ENCODE data around the gene GALNT4. TPM values are rescaled to one million over a fixed set of nuclear protein-coding genes. Genes with fewer than 3 reads are reported as not detected.

GALNT4 gene
- polyA plus RNA-seq, 1 experiment: 7.3 TPM

DNA sequence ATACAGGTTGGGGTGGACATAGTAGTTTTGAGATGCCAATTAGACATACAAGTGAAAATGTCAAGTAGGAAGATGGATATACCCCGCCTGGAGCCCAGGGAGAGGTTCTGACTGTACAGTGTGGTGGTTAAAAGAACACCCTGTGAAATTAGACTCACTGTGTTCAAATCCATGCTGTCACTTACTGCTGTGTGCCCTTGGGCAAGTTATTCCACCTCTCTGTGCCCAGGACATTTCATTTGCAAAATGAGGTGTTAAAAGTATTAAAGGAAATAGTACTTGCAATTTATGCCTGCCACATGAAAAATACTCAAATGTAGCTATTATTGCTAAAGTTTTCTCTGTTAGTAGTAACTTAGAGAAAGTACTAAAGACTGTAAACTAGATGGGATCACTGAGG lies 18.5 kb downstream of the GALNT4 start:
- H3K4me3 ChIP-seq (ENCODE audit: low read depth, low read length): no peak overlapping the region
- no peak for DNase-seq (ENCODE audit: low read depth, low spot score)
- POLR2A ChIA-PET: no interaction called here
- TF ChIP-seq CTCF (IDR thresholded peaks at IDR 0.05; ENCODE audit: low read depth, low read length): no peak
- no peaks in the 10 kb centered on the region; the same call in 1 of the 2 replicates for H3K9me3 ChIP-seq (ENCODE audit: control insufficient read depth, insufficient read depth, low read length)
- CTCF ChIA-PET: interaction anchor here (1.4 to 2.4 kb wide), 3 partner anchors 16 to 36 kb away, joined by 4 to 8 read pairs (median 8); partner anchors contain the start of genes GALNT4 and POC1B
- no peak overlapping the region for H3K27ac ChIP-seq (ENCODE audit: low read depth, low read length)
- no peaks in the 10 kb centered on the region for H3K27me3 ChIP-seq (ENCODE audit: control insufficient read depth, insufficient read depth, low read length)

DNA sequence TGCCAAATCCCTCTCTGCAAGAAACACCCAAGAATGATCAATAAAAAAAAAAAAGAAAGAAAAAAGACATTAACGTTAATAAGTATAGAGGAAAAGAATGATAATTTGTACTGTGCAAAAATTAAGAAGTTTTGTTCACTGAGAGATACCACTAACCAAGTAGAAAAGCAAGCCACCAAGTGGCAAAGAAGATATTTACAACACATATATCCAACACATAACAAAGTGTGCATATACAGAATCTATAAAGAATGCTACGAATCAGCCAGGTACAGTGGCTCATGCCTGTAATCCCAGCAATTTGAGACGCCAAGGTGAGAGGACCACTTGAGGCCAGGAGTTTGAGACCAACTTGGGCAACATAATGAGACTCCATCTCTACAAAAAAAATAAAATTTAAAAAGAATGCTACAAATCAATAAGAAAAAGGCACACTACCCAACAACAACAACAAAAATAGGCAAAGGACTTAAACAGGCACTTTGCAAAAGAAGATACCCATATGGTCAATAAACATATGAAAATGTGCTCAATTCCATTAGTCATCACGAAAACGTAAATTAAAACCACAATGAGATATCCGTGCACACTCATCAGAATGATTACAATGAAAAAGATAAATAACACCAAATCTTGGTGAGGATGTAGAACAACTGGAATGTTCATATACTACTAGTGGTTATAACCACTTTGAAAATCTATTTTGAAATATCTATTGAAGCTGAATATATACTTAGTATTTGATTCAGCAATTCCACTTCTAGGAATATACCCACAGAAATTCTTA lies 19.8 kb downstream of the GALNT4 start:
- H3K4me3 ChIP-seq (ENCODE audit: low read depth, low read length): no peak overlapping the region
- CTCF ChIA-PET: interaction anchor here (0.6 to 1.6 kb wide), 3 partner anchors 17 to 488 kb away, joined by 3 to 8 read pairs (median 4); no protein-coding TSS in a partner anchor
- no peak for DNase-seq (ENCODE audit: low read depth, low spot score)
- H3K27ac ChIP-seq (ENCODE audit: low read depth, low read length): no peak overlapping the region
- 0 out of 2 replicates have a peak, but pooled peaks have one; percentile 6 for TF ChIP-seq CTCF (IDR thresholded peaks at IDR 0.05; ENCODE audit: low read depth, low read length)
- POLR2A ChIA-PET: no interaction called here
- H3K27me3 ChIP-seq (ENCODE audit: control insufficient read depth, insufficient read depth, low read length): no peaks in the 10 kb centered on the region
- no peaks in the 10 kb centered on the region; the same call in 1 of the 2 replicates for H3K9me3 ChIP-seq (ENCODE audit: control insufficient read depth, insufficient read depth, low read length)

GRCh38 chr12:89501793-89502192 lies 22.8 kb downstream of the GALNT4 start:
- H3K27ac ChIP-seq (ENCODE audit: low read depth, low read length): no peak overlapping the region
- H3K9me3 ChIP-seq (ENCODE audit: control insufficient read depth, insufficient read depth, low read length): no peaks in the 10 kb centered on the region; the same call in 1 of the 2 replicates
- DNase-seq (ENCODE audit: low read depth, low spot score): no peak
- CTCF ChIA-PET: no interaction called here
- H3K4me3 ChIP-seq (ENCODE audit: low read depth, low read length): no peak overlapping the region
- H3K27me3 ChIP-seq (ENCODE audit: control insufficient read depth, insufficient read depth, low read length): no peaks in the 10 kb centered on the region
- POLR2A ChIA-PET: no interaction called here
- no peak for TF ChIP-seq CTCF (IDR thresholded peaks at IDR 0.05; ENCODE audit: low read depth, low read length)

DNA sequence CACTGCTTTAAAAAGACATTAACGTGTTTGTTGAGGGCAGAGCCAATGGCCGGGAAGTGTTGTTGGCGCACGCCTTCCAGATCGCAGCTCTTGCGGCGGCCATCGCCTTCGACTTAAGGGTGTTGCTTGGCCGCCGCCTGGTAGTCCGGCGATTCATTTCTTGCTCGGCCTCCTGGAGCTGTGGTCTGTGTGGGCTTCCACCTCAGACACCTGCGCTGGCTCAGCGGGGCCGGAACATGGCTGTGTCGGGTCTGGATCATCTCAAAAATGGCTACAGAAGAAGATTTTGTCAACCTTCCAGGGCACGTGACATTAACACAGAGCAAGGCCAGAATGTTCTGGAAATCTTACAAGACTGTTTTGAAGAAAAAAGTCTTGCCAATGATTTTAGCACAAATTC lies 24.7 kb downstream of the GALNT4 start:
- no peak for TF ChIP-seq CTCF (IDR thresholded peaks at IDR 0.05; ENCODE audit: low read depth, low read length)
- POLR2A ChIA-PET: no interaction called here

GRCh38 chr12:89497467-89497866 lies 27.1 kb downstream of the GALNT4 start:
- Histone ChIP-seq H3K4me3 (ENCODE audit: low read depth, low read length) (no peak overlapping the region), H3K27ac (ENCODE audit: low read depth, low read length) (no peak overlapping the region), H3K9me3 (ENCODE audit: control insufficient read depth, insufficient read depth, low read length) (no peaks in the 10 kb centered on the region), H3K27me3 (ENCODE audit: control insufficient read depth, insufficient read depth, low read length) (no peaks in the 10 kb centered on the region)
- DNase-seq (ENCODE audit: low read depth, low spot score): no peak
- ChIA-PET CTCF (interaction anchor here (1.0 to 1.1 kb wide), 2 partner anchors 28 to 32 kb away, joined by 4 read pairs; no protein-coding TSS in a partner anchor), POLR2A (no interaction called here)
- no peak for TF ChIP-seq CTCF (IDR thresholded peaks at IDR 0.05; ENCODE audit: low read depth, low read length)

More for the DNA sequence above, 24.7 kb downstream of the GALNT4 start:
- Histone ChIP-seq H3K4me3 (ENCODE audit: low read depth, low read length) (no peak overlapping the region), H3K9me3 (ENCODE audit: control insufficient read depth, insufficient read depth, low read length) (no peaks in the 10 kb centered on the region; the same call in 1 of the 2 replicates), H3K27ac (ENCODE audit: low read depth, low read length) (no peak overlapping the region), H3K27me3 (ENCODE audit: control insufficient read depth, insufficient read depth, low read length) (no peaks in the 10 kb centered on the region)
- no peak for DNase-seq (ENCODE audit: low read depth, low spot score)
- CTCF ChIA-PET: no interaction called here
